Measurements from ENCODE around the gene MYL4. TPM values are rescaled to one million over a fixed set of nuclear protein-coding genes. Genes with fewer than 3 reads are reported as not detected.

Gene MYL4
- total and polyA plus RNA-seq, 2 donors (not counting 3 experiments of a cell fraction or from before 2014, with no cell fraction given), result 2.0 to 2.1 TPM

- H3K4me3 ChIP-seq (replicated peaks in 1 of 3; ENCODE audit: insufficient read depth in 1 of 3, low read depth in 1 of 3, low read length in 3 of 3), result peak overlapping the region in 1 of 3 experiments; percentile 17
- H3K9me3 ChIP-seq (replicated peaks; ENCODE audit: control insufficient read depth, insufficient read depth, low read length), result no peaks in the 10 kb centered on the region
- intact Hi-C loops (cut with micrococcal nuclease) (loop anchor here (1.0 kb wide), 7 partner anchors 10 to 75 kb away; partner anchors contain the start of gene ITGB3), dilution Hi-C loops (cut with MboI; ENCODE audit: extremely low pct_ligation_motif_present, low sequenced_read_pairs) (no loop called here)
- peak overlapping the region; percentile 79 for H2AFZ ChIP-seq (ENCODE audit: low read depth, low read length)
- no peaks in the 10 kb centered on the region for H3K27me3 ChIP-seq (ENCODE audit: control insufficient read depth in 2 of 2, insufficient read depth in 2 of 2, low read length in 2 of 2)
- peaks cover 24% of the 10 kb centered on the region for H3K4me1 ChIP-seq (ENCODE audit: control insufficient read depth, extremely low read depth, insufficient read depth, low read length)
- TF ChIP-seq POLR2AphosphoS5 (IDR thresholded peaks at IDR 0.05; ENCODE audit: insufficient read depth, low read depth, low read length), result peak; percentile 98
- TF ChIP-seq CTCF (IDR thresholded peaks at IDR 0.05; ENCODE audit: extremely low read depth in 1 of 2, insufficient read depth in 1 of 2, low read depth in 1 of 2, low read length in 2 of 2), result no peak
- peak; percentile 90 for TF ChIP-seq MYC (IDR thresholded peaks at IDR 0.05; ENCODE audit: low read depth, low read length)
- TF ChIP-seq EZH2 (IDR thresholded peaks at IDR 0.05; ENCODE audit: borderline replicate concordance, low read depth, low read length, severe bottlenecking), result no peak
- peak; percentile 80 for TF ChIP-seq POLR2A (IDR thresholded peaks at IDR 0.05; ENCODE audit: low read depth, low read length)
- peak; percentile 88 for TF ChIP-seq JUN (IDR thresholded peaks at IDR 0.05; ENCODE audit: borderline replicate concordance, insufficient read depth, insufficient read length, low read depth)
- peak; percentile 97 for TF ChIP-seq GATA2 (IDR thresholded peaks at IDR 0.05; ENCODE audit: insufficient read depth, insufficient read length, low read depth, low read length)
- TF ChIP-seq FOS (IDR thresholded peaks at IDR 0.05; ENCODE audit: borderline replicate concordance, insufficient read depth, low read length), result peak; percentile 97
- TF ChIP-seq MAX (IDR thresholded peaks at IDR 0.05; ENCODE audit: insufficient read depth, insufficient read length), result peak; percentile 49
- CTCF ChIA-PET, result interaction anchor here (0.6 to 3.5 kb wide), 13 partner anchors 10 to 376 kb away, joined by 3 to 53 read pairs (median 4); no protein-coding TSS in a partner anchor
- H3K9me1 ChIP-seq (replicated peaks; ENCODE audit: control insufficient read depth, extremely low read depth, insufficient read depth, low read length), result no peaks in the 10 kb centered on the region
- H3K79me2 ChIP-seq (ENCODE audit: control insufficient read depth, insufficient read depth, low read length), result no peaks in the 10 kb centered on the region
- POLR2A ChIA-PET, result interaction anchor here (0.6 to 1.5 kb wide), 6 partner anchors 12 to 76 kb away, joined by 3 to 8 read pairs (median 6); no protein-coding TSS in a partner anchor
- peak overlapping the region; percentile 91 for H3K9ac ChIP-seq (replicated peaks; ENCODE audit: extremely low read depth, insufficient read depth, low read length)
- H4K20me1 ChIP-seq (replicated peaks; ENCODE audit: control insufficient read depth, extremely low read depth, insufficient read depth, low read length), result no peaks in the 10 kb centered on the region
- H3K4me2 ChIP-seq (ENCODE audit: insufficient read depth, low read length), result peak overlapping the region; percentile 67
- peak overlapping the region; percentile 100 for H3K27ac ChIP-seq (ENCODE audit: insufficient read depth, low read depth, low read length)
- no peaks in the 10 kb centered on the region for H3K36me3 ChIP-seq (ENCODE audit: control insufficient read depth in 2 of 2, extremely low read depth in 1 of 2, insufficient read depth in 2 of 2, low read length in 2 of 2)
- DNase-seq (ENCODE audit: low read depth, low spot score), result peak; percentile 99
- BruUV-seq (replicated peaks), result TSS peak; percentile 100
- FAIRE-seq, result peak; percentile 99
These were observed 31.0 kb downstream of the MYL4 start for GRCh38 chr17:47239967-47240651.

All from endothelial cell of umbilical vein (primary cell).